Left ventricle myocardium inferior (tissue), 1 donor: ENCODE data around the gene SH3PXD2B. TPM values are rescaled to one million over a fixed set of nuclear protein-coding genes. Genes with fewer than 3 reads are reported as not detected.

ENCODE experiments used
- DNase-seq: peaks from one replicate; pipeline ENCODE4 v3.0.0-alpha.2; 2020
- H3K27ac ChIP-seq: fragments of 200-600 bp; replicated peaks from 2 replicates; pipeline ENCODE4 v1.8.0; 2021
- H3K27me3 ChIP-seq: fragments of 200-600 bp; 2 replicates; pipeline ENCODE4 v1.8.0; 2021; ENCODE audit warnings: low read depth
- H3K36me3 ChIP-seq: fragments of 200-600 bp; 2 replicates; pipeline ENCODE4 v1.8.0; 2021
- H3K4me1 ChIP-seq: fragments of 200-600 bp; 2 replicates; pipeline ENCODE4 v1.8.0; 2021
- H3K4me3 ChIP-seq: fragments of 200-600 bp; 2 replicates; pipeline ENCODE4 v1.8.0; 2021; ENCODE audit warnings: mild to moderate bottlenecking, moderate library complexity
- H3K9me3 ChIP-seq: fragments of 200-600 bp; replicated peaks from 2 replicates; pipeline ENCODE4 v1.8.0; 2021
- CTCF ChIP-seq: fragments of 200-600 bp; IDR thresholded peaks from 2 replicates; pipeline ENCODE4 v1.8.0; 2021; ENCODE audit warnings: antibody characterized with exemption, mild to moderate bottlenecking, borderline replicate concordance
- intact Hi-C: fragments of 100-400 bp; cut with micrococcal nuclease; formaldehyde crosslinking; loops from one replicate; pipeline ENCODE4 v1.11.0; 2022
- total RNA-seq: library from RNA; stranded (reverse); fragmentation: NEBNext Ultra II Directional; extraction: Animal tissue kit (Norgen Biotek cat#: 25700); gene quantifications from one replicate; pipeline ENCODE4 v1.2.1, GENCODE V29; 2021
- donor health status: DM: no; HTN: yes; CAD: no; lungs with severe emphysema.

The SH3PXD2B gene
- total RNA-seq, 1 donor from 2014 or later, result 5.2 TPM

DNA sequence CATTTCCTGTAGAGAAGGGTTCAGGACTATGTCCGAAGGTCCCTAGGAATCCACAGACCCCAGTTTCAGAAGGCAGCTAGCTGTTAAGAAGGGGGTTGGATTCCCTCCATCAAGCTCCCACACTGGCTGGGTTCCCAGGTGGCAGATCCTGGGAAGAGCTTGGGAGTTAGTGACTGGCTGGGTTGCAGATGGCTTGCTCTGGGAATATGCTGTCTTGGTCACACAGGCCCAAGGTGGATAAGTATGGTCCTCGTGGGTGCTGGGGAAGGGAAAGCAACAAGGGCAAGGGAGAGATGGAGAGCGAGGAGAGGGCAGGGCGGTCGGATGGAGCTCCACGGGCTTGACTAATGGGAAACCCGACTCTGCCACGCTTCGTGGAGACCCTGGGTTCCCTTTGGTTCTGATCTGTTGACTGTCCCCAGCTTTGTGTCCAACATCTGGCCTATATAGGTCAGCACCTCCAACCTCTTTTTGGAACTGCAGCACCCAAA, 17.4 kb downstream of the SH3PXD2B start:
- peaks cover 30% of the 10 kb centered on the region for H3K4me1 ChIP-seq
- DNase-seq, result peak; percentile 13
- no peak for TF ChIP-seq CTCF
- no peaks in the 10 kb centered on the region for H3K36me3 ChIP-seq
- intact Hi-C loops, result no loop called here
- H3K27me3 ChIP-seq, result no peaks in the 10 kb centered on the region
- peak overlapping the region; percentile 52 for H3K27ac ChIP-seq
- H3K4me3 ChIP-seq, result no peak overlapping the region
- H3K9me3 ChIP-seq, result no peaks in the 10 kb centered on the region

DNA sequence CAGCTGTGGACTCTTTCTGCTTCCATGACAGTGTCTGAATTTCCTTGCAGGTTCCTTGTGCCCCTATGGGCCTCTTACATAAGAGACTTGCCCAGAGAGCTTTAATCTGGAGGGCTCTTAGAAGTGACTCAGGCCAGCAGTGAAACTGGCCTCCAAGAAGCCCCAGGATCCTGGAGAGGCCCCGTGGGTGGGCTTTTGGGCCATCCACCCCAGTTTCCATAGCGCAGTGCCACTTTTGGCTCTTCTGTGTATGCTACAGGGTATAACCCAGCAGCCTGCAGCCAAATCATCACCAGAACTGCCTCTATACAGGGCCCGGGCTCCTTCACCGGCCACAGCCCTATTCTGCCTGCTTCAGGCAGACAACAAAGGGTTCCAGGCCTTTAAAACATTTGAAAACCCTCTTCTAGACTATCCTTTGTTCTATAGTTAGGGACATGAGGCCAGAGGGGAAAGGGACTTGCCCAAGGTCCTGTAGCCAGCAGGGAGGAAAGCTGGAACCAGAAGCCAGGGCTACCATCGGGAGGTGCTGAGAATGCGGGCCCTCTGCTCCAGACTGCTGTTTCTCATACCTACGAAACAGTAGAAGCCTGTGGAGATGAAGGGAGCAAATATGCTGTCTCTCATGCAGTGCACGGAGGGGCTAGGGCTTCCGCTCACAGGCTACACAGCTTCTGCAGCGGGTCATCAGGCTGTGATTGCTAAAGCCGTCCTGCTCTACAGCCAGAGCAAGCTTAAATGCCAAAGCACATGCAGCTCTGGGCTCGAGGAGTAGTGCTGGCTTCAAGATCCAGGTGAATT, 18.0 kb downstream of the SH3PXD2B start:
- intact Hi-C loops, result no loop called here
- no peaks in the 10 kb centered on the region for H3K27me3 ChIP-seq
- no peaks in the 10 kb centered on the region for H3K36me3 ChIP-seq
- DNase-seq, result peak; percentile 13
- H3K9me3 ChIP-seq, result no peaks in the 10 kb centered on the region
- TF ChIP-seq CTCF, result no peak
- H3K4me3 ChIP-seq, result no peak overlapping the region
- H3K27ac ChIP-seq, result peak overlapping the region; percentile 52
- peaks cover 30% of the 10 kb centered on the region for H3K4me1 ChIP-seq

DNA sequence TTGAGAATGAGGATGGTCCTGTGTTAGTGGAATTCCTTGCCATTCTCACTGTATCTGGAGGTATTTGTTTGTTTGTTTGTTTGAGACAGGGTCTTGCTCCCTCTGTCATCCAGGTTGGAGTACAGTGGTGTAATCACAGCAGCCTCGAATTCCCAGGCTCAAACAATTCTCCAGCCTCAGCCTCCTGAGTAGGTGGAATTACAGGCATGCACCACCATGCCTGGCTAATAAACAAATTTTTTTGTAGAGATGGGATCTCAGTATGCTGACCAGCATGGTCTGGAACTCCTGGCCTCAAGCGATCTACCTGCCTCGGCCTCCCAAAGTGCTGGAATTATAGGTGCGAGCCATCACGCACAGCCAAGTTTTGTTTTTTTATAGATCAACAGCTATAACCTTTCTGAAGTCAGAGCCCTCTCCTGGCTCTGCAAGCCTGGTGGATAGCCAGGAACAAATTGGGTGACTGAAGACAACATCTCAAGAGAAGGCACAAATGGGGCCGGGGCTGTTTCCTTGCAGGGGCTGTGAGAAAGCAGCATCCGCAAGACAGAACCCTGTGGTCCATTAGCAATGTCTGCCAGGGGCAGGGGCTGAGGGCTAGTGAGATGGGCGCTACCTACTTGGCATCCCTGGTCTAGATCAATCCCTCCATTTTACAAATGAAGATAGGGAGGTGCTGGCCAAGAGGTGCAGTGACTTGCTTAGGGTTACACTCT, 18.8 kb downstream of the SH3PXD2B start:
- H3K4me3 ChIP-seq, result no peak overlapping the region
- H3K4me1 ChIP-seq, result peaks cover 36% of the 10 kb centered on the region
- TF ChIP-seq CTCF, result no peak
- H3K9me3 ChIP-seq, result no peaks in the 10 kb centered on the region
- H3K27me3 ChIP-seq, result no peaks in the 10 kb centered on the region
- intact Hi-C loops, result no loop called here
- peak; percentile 9 for DNase-seq
- no peaks in the 10 kb centered on the region for H3K36me3 ChIP-seq
- H3K27ac ChIP-seq, result no peak overlapping the region

GRCh38 chr5:172434251-172434650, 20.1 kb downstream of the SH3PXD2B start:
- intact Hi-C loops, result no loop called here
- TF ChIP-seq CTCF, result no peak
- H3K4me1 ChIP-seq, result peaks cover 49% of the 10 kb centered on the region
- no peak for DNase-seq
- no peak overlapping the region for H3K4me3 ChIP-seq
- H3K36me3 ChIP-seq, result no peaks in the 10 kb centered on the region
- H3K27ac ChIP-seq, result no peak overlapping the region
- no peaks in the 10 kb centered on the region for H3K27me3 ChIP-seq
- H3K9me3 ChIP-seq, result no peaks in the 10 kb centered on the region

DNA sequence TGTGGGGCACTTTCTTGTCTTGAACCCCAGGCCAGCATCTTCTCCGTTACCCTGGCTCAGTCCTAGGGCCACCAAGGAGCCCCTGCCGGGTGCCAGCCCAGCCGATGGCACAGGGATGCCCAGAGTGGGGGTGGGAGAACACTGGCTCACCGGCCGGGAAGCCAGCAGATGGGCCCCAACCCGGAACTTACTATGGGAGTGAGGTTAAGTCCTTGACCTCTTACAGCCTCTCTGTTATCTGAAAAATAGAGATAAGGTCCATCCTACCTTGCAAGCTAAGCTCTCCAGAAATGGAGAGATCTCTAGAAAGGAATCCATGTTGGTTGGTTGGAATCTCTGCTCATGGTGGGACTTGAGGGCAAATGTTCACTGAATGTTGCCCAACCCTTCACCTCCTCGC, 20.8 kb downstream of the SH3PXD2B start:
- H3K9me3 ChIP-seq, result no peaks in the 10 kb centered on the region
- H3K4me1 ChIP-seq, result peaks cover 54% of the 10 kb centered on the region
- no peaks in the 10 kb centered on the region for H3K36me3 ChIP-seq
- DNase-seq, result no peak
- intact Hi-C loops, result no loop called here
- no peak overlapping the region for H3K27ac ChIP-seq
- no peak for TF ChIP-seq CTCF
- H3K4me3 ChIP-seq, result no peak overlapping the region
- H3K27me3 ChIP-seq, result no peaks in the 10 kb centered on the region
